Central memory CD4-positive, alpha-beta T cell (primary cell): ENCODE results near the gene YIPF3.
"Not testable (repeated sequence)": the region's sequence is repeated elsewhere in the genome, so short reads cannot be mapped to it uniquely, and the experiment has no call there.

Experiments used
- DNase-seq: peaks from one replicate; pipeline ENCODE4 v3.0.0; 2022

The YIPF3 gene

GRCh38 chr6:43509142-43509983 lies 7.4 kb downstream of the YIPF3 start:
- DNase-seq, result no peak

GRCh38 chr6:43508481-43509141 lies 8.1 kb downstream of the YIPF3 start:
- no peak for DNase-seq

GRCh38 chr6:43506667-43507471 lies 9.9 kb downstream of the YIPF3 start:
- peak; percentile 73 for DNase-seq

GRCh38 chr6:43506171-43506570 lies 10.6 kb downstream of the YIPF3 start:
- DNase-seq, result no peak

- DNase-seq, result no peak
Observed at GRCh38 chr6:43505718-43506117, 11.0 kb downstream of the YIPF3 start.

GRCh38 chr6:43504756-43505593 lies 11.8 kb downstream of the YIPF3 start:
- DNase-seq, result no peak

- DNase-seq, result no peak
Observed at GRCh38 chr6:43503443-43503842, 13.3 kb downstream of the YIPF3 start.

GRCh38 chr6:43502666-43503065 lies 14.1 kb downstream of the YIPF3 start:
- DNase-seq, result no peak

- no peak for DNase-seq
Observed at GRCh38 chr6:43500921-43501320, 15.8 kb downstream of the YIPF3 start.

GRCh38 chr6:43499028-43499815 lies 17.5 kb downstream of the YIPF3 start:
- no peak for DNase-seq

- not testable (repeated sequence) for DNase-seq
Observed at GRCh38 chr6:43498291-43498690, 18.4 kb downstream of the YIPF3 start.

- no peak for DNase-seq
Observed at GRCh38 chr6:43497689-43498088, 19.0 kb downstream of the YIPF3 start.

GRCh38 chr6:43497129-43497396 lies 19.7 kb downstream of the YIPF3 start:
- no peak for DNase-seq

GRCh38 chr6:43496370-43497128 lies 20.2 kb downstream of the YIPF3 start:
- DNase-seq, result no peak

- peak; percentile 32 for DNase-seq
Observed at GRCh38 chr6:43495409-43495941, 21.3 kb downstream of the YIPF3 start.

GRCh38 chr6:43494766-43495165 lies 22.0 kb downstream of the YIPF3 start:
- DNase-seq, result no peak

GRCh38 chr6:43494321-43494720 lies 22.4 kb downstream of the YIPF3 start:
- no peak for DNase-seq

- DNase-seq, result no peak
Observed at GRCh38 chr6:43493833-43494232, 22.9 kb downstream of the YIPF3 start.

GRCh38 chr6:43493230-43493629 lies 23.5 kb downstream of the YIPF3 start:
- DNase-seq, result no peak

GRCh38 chr6:43492673-43493072 lies 24.1 kb downstream of the YIPF3 start:
- DNase-seq, result no peak
